Measurements from ENCODE around the gene ORM2. TPM values are rescaled to one million over a fixed set of nuclear protein-coding genes. Genes with fewer than 3 reads are reported as not detected.

The ORM2 gene
- total and polyA plus RNA-seq, 7 donors = 0.38 TPM; not detected in 6

- H3K27me3 ChIP-seq = no peaks in the 10 kb centered on the region
- H3K36me3 ChIP-seq = peaks cover 33 to 98% (median 46%) of the 10 kb centered on the region in 4 donors
- DNase-seq = no peak
- H3K27ac ChIP-seq = no peak overlapping the region
- H3K4me1 ChIP-seq = no peaks in the 10 kb centered on the region
- intact Hi-C loops (cut with DNase I) = no loop called here
- H3K9me3 ChIP-seq = no peaks in the 10 kb centered on the region
- no peak overlapping the region for H3K4me3 ChIP-seq
- WGBS, 2 donors = 87 to 93% methylated on average over 6 of the region's 6 CpGs
- TF ChIP-seq CTCF (IDR thresholded peaks at IDR 0.05) = no peak
- no peak for TF ChIP-seq EP300 (IDR thresholded peaks at IDR 0.05)
- no peak for TF ChIP-seq POLR2AphosphoS5 (IDR thresholded peaks at IDR 0.05)
- TF ChIP-seq POLR2A (IDR thresholded peaks at IDR 0.05) = no peak
These were observed 27.1 kb downstream of the ORM2 start for GRCh38 chr9:114356792-114357191.

DNA sequence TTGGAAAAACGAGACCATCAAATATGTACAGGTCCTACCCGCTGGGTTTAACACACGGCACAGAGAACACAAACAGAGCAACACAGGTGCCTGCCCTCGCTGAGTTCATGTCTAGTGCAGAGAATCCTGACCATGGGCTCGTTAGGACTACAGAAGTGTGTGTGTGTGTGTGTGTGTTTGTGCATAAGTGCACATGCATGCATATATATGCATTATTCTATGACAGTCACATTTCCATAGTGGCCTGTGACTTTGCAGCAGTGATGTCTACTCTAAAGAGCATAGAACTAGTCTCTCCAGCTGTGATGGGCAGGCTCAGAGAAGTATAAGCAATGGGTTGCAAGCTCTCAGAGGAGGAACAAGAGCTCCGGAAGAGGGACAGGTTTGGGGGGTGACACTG, 27.7 kb downstream of the ORM2 start:
- Histone ChIP-seq H3K9me3 (no peaks in the 10 kb centered on the region), H3K27ac (no peak overlapping the region), H3K27me3 (no peaks in the 10 kb centered on the region), H3K4me1 (no peaks in the 10 kb centered on the region), H3K36me3 (peaks cover 38 to 98% (median 52%) of the 10 kb centered on the region in 4 donors), H3K4me3 (no peak overlapping the region)
- TF ChIP-seq CTCF (IDR thresholded peaks at IDR 0.05) (no peak), POLR2A (IDR thresholded peaks at IDR 0.05) (no peak), POLR2AphosphoS5 (IDR thresholded peaks at IDR 0.05) (no peak), EP300 (IDR thresholded peaks at IDR 0.05) (no peak)
- intact Hi-C loops (cut with DNase I) = no loop called here
- 93 to 95% methylated on average over 6 of the region's 6 CpGs for WGBS, 2 donors
- no peak for DNase-seq

GRCh38 chr9:114357911-114358328, 28.3 kb downstream of the ORM2 start:
- Histone ChIP-seq H3K36me3 (peaks cover 41 to 98% (median 52%) of the 10 kb centered on the region in 4 donors), H3K27ac (no peak overlapping the region), H3K4me1 (no peaks in the 10 kb centered on the region), H3K27me3 (no peaks in the 10 kb centered on the region), H3K9me3 (no peaks in the 10 kb centered on the region), H3K4me3 (no peak overlapping the region)
- WGBS, 2 donors = 97% methylated on average over 9 of the region's 9 CpGs
- TF ChIP-seq EP300 (IDR thresholded peaks at IDR 0.05) (no peak), CTCF (IDR thresholded peaks at IDR 0.05) (no peak), POLR2AphosphoS5 (IDR thresholded peaks at IDR 0.05) (no peak), POLR2A (IDR thresholded peaks at IDR 0.05) (no peak)
- intact Hi-C loops (cut with DNase I) = no loop called here
- DNase-seq = no peak

GRCh38 chr9:114359801-114360200, 30.1 kb downstream of the ORM2 start:
- Histone ChIP-seq H3K27ac (no peak overlapping the region), H3K4me1 (no peaks in the 10 kb centered on the region), H3K36me3 (peaks cover 41 to 97% (median 54%) of the 10 kb centered on the region in 4 donors), H3K27me3 (no peaks in the 10 kb centered on the region), H3K4me3 (no peak overlapping the region), H3K9me3 (no peaks in the 10 kb centered on the region)
- TF ChIP-seq EP300 (IDR thresholded peaks at IDR 0.05) (no peak), POLR2A (IDR thresholded peaks at IDR 0.05) (no peak), POLR2AphosphoS5 (IDR thresholded peaks at IDR 0.05) (no peak), CTCF (IDR thresholded peaks at IDR 0.05) (no peak)
- DNase-seq = no peak
- intact Hi-C loops (cut with DNase I) = no loop called here
- WGBS, 2 donors = 96 to 97% methylated on average over 7 of the region's 7 CpGs

DNA sequence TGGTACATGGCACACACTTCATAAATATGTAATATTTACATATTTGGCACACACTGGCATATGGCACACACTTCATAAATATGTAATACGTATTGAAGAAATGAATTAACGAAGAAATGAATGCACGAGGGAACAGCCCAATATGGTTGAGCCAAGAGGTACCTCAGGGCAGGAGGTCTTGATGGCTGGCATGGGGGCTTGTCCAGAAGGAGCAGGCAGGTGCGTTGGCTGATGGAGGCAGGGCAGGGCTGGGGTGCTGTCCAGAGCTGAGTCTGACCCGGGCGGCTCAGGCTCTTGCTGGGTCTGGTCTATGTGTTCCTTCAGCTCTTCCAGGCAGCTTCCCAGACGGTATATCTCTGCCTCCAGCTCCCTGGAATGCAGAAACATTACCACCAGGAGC, 31.9 kb downstream of the ORM2 start:
- no peaks in the 10 kb centered on the region for H3K9me3 ChIP-seq
- DNase-seq = peak; percentile 32
- TF ChIP-seq POLR2AphosphoS5 (IDR thresholded peaks at IDR 0.05) (no peak), CTCF (IDR thresholded peaks at IDR 0.05) (no peak), POLR2A (IDR thresholded peaks at IDR 0.05) (no peak), EP300 (IDR thresholded peaks at IDR 0.05) (no peak)
- no peak overlapping the region for H3K27ac ChIP-seq
- H3K27me3 ChIP-seq = no peaks in the 10 kb centered on the region
- no peaks in the 10 kb centered on the region for H3K4me1 ChIP-seq
- intact Hi-C loops (cut with DNase I) = no loop called here
- peaks cover 41 to 89% (median 45%) of the 10 kb centered on the region in 4 donors for H3K36me3 ChIP-seq
- no peak overlapping the region for H3K4me3 ChIP-seq
- WGBS, 2 donors = 94 to 95% methylated on average over 7 of the region's 7 CpGs

Data from sigmoid colon (tissue), 7 donors.